Muscle layer of duodenum (tissue), 2 donors: Measurements from ENCODE around the gene SRF.

Experiments
- H3K27ac ChIP-seq: one replicate; pipeline ENCODE4 v1.7.0; 2013; ENCODE audit warnings: mild to moderate bottlenecking, low read length
- H3K27me3 ChIP-seq: one replicate; pipeline ENCODE4 v1.7.0; 2013; ENCODE audit warnings: low read depth, mild to moderate bottlenecking, control low read depth, low read length
- H3K36me3 ChIP-seq, 2 donors: one replicate each; pipeline ENCODE4 v1.7.0; 2013; ENCODE audit warnings: low read length in 2 of 2, control low read depth in 1 of 2, mild to moderate bottlenecking in 1 of 2; ENCODE audit not compliant: insufficient read depth in 2 of 2, control insufficient read depth in 1 of 2
- H3K4me1 ChIP-seq, 2 donors: one replicate each; pipeline ENCODE4 v1.7.0; 2013; ENCODE audit warnings: low read length in 2 of 2, mild to moderate bottlenecking in 2 of 2, control low read depth in 1 of 2, moderate library complexity in 1 of 2; ENCODE audit not compliant: insufficient read depth in 2 of 2, control insufficient read depth in 1 of 2
- H3K4me3 ChIP-seq, 2 donors: one replicate each; pipeline ENCODE4 v1.7.0; 2013; ENCODE audit warnings: low read length in 2 of 2, low read depth in 1 of 2, mild to moderate bottlenecking in 1 of 2
- H3K9me3 ChIP-seq, 2 donors: one replicate each; pipeline ENCODE4 v1.7.0; 2013; ENCODE audit warnings: low read length in 2 of 2, control low read depth in 1 of 2, mild to moderate bottlenecking in 1 of 2; ENCODE audit not compliant: control insufficient read depth in 1 of 2
- donor health status: healthy.

Gene SRF

GRCh38 chr6:43204271-43205105, 33.4 kb downstream of the SRF start:
- Histone ChIP-seq H3K4me1 (no peaks in the 10 kb centered on the region), H3K9me3 (no peaks in the 10 kb centered on the region), H3K36me3 (peaks cover 25 to 54% of the 10 kb centered on the region in 2 donors), H3K4me3 (no peak overlapping the region), H3K27ac (no peak overlapping the region), H3K27me3 (no peaks in the 10 kb centered on the region)

- Histone ChIP-seq H3K4me3 (no peak overlapping the region), H3K4me1 (no peaks in the 10 kb centered on the region), H3K27ac (no peak overlapping the region), H3K27me3 (no peaks in the 10 kb centered on the region), H3K36me3 (peaks cover 16 to 41% of the 10 kb centered on the region in 2 donors), H3K9me3 (no peaks in the 10 kb centered on the region)
These were observed 34.8 kb downstream of the SRF start for GRCh38 chr6:43205849-43206248.

GRCh38 chr6:43207286-43207685, 36.2 kb downstream of the SRF start:
- H3K36me3 ChIP-seq, result peaks cover 12 to 38% of the 10 kb centered on the region in 2 donors

GRCh38 chr6:43211955-43212354, 40.9 kb downstream of the SRF start:
- no peaks in the 10 kb centered on the region for H3K4me1 ChIP-seq
- H3K4me3 ChIP-seq, result no peak overlapping the region
- peaks cover 14 to 32% of the 10 kb centered on the region in 2 donors for H3K36me3 ChIP-seq
- no peak overlapping the region for H3K27ac ChIP-seq
- no peaks in the 10 kb centered on the region for H3K9me3 ChIP-seq
- H3K27me3 ChIP-seq, result no peaks in the 10 kb centered on the region

More at GRCh38 chr6:43207286-43207685, 36.2 kb downstream of the SRF start:
- H3K4me3 ChIP-seq, result no peak overlapping the region
- no peak overlapping the region for H3K27ac ChIP-seq
- no peaks in the 10 kb centered on the region for H3K9me3 ChIP-seq
- no peaks in the 10 kb centered on the region for H3K4me1 ChIP-seq
- H3K27me3 ChIP-seq, result no peaks in the 10 kb centered on the region

GRCh38 chr6:43213431-43213830, 42.4 kb downstream of the SRF start:
- no peaks in the 10 kb centered on the region for H3K4me1 ChIP-seq
- peaks cover 14 to 38% of the 10 kb centered on the region in 2 donors for H3K36me3 ChIP-seq
- no peak overlapping the region for H3K4me3 ChIP-seq
- no peak overlapping the region for H3K27ac ChIP-seq
- H3K27me3 ChIP-seq, result no peaks in the 10 kb centered on the region
- H3K9me3 ChIP-seq, result no peaks in the 10 kb centered on the region

- H3K27ac ChIP-seq, result no peak overlapping the region
- no peaks in the 10 kb centered on the region for H3K27me3 ChIP-seq
- H3K9me3 ChIP-seq, result no peaks in the 10 kb centered on the region
- no peak overlapping the region for H3K4me3 ChIP-seq
- H3K36me3 ChIP-seq, result peaks cover 14 to 48% of the 10 kb centered on the region in 2 donors
- no peaks in the 10 kb centered on the region for H3K4me1 ChIP-seq
These were observed 44.0 kb downstream of the SRF start for GRCh38 chr6:43215066-43215465.

- Histone ChIP-seq H3K27ac (no peak overlapping the region), H3K4me1 (no peaks in the 10 kb centered on the region), H3K27me3 (no peaks in the 10 kb centered on the region), H3K9me3 (no peaks in the 10 kb centered on the region), H3K36me3 (peaks cover 19 to 60% of the 10 kb centered on the region in 2 donors), H3K4me3 (no peak overlapping the region)
These were observed 45.1 kb downstream of the SRF start for GRCh38 chr6:43216200-43216599.

GRCh38 chr6:43217351-43217750, 46.3 kb downstream of the SRF start:
- Histone ChIP-seq H3K4me1 (no peaks in the 10 kb centered on the region), H3K9me3 (no peaks in the 10 kb centered on the region), H3K4me3 (no peak overlapping the region), H3K27me3 (no peaks in the 10 kb centered on the region), H3K27ac (no peak overlapping the region), H3K36me3 (peaks cover 22 to 62% of the 10 kb centered on the region in 2 donors)

- H3K36me3 ChIP-seq, result peaks cover 30 to 71% of the 10 kb centered on the region in 2 donors
- H3K4me3 ChIP-seq, result no peak overlapping the region
- no peaks in the 10 kb centered on the region for H3K9me3 ChIP-seq
- no peak overlapping the region for H3K27ac ChIP-seq
- H3K4me1 ChIP-seq, result no peaks in the 10 kb centered on the region
- H3K27me3 ChIP-seq, result no peaks in the 10 kb centered on the region
These were observed 48.0 kb downstream of the SRF start for GRCh38 chr6:43219119-43219518.

GRCh38 chr6:43219814-43220213, 48.7 kb downstream of the SRF start:
- Histone ChIP-seq H3K27me3 (no peaks in the 10 kb centered on the region), H3K9me3 (no peaks in the 10 kb centered on the region), H3K4me1 (no peaks in the 10 kb centered on the region), H3K4me3 (no peak overlapping the region), H3K27ac (no peak overlapping the region), H3K36me3 (peaks cover 30 to 77% of the 10 kb centered on the region in 2 donors)

- Histone ChIP-seq H3K9me3 (no peaks in the 10 kb centered on the region), H3K4me1 (no peaks in the 10 kb centered on the region), H3K27ac (no peak overlapping the region), H3K36me3 (peaks cover 26 to 71% of the 10 kb centered on the region in 2 donors), H3K27me3 (no peaks in the 10 kb centered on the region), H3K4me3 (no peak overlapping the region)
These were observed 49.4 kb downstream of the SRF start for GRCh38 chr6:43220439-43220951.
